CD4-positive, alpha-beta T cell treated with Interleukin-12 subunit alpha and Interleukin-12 subunit beta, for 1 hour (primary cell): ENCODE data around the gene LEMD2.

Experiments used
- DNase-seq: peaks from one replicate; pipeline ENCODE4 v3.0.0-alpha.2; 2020

Gene LEMD2

GRCh38 chr6:33732817-33733708 is 55.9 kb downstream of the LEMD2 start:
- DNase-seq: no peak

GRCh38 chr6:33732385-33732784 is 56.5 kb downstream of the LEMD2 start:
- no peak for DNase-seq

DNA sequence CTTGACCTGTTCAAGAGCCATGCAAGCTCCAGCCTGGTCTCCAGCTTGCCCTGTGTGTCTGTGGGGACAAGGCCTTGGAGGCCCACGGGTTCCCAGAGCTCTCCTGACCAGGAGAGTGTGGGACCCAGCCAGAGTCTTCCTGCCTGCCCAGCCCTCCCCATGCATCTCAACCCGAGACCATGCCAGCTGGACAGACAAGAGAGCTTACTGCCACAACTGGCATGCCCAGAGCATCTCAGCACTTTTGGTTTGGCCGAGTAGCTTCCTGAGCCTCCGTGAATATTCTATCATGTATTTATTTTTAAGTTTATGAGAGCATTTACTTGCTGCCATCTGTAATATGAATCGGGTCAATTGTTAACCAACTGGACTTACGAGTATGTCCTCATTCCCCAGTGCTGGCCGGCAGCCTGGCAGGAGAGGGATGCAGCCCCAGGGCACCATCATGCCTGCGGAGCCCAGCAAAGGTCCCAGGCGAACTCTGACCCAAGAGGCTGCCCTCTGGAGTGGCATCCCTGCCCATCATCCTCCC is 57.1 kb downstream of the LEMD2 start:
- DNase-seq: no peak

DNA sequence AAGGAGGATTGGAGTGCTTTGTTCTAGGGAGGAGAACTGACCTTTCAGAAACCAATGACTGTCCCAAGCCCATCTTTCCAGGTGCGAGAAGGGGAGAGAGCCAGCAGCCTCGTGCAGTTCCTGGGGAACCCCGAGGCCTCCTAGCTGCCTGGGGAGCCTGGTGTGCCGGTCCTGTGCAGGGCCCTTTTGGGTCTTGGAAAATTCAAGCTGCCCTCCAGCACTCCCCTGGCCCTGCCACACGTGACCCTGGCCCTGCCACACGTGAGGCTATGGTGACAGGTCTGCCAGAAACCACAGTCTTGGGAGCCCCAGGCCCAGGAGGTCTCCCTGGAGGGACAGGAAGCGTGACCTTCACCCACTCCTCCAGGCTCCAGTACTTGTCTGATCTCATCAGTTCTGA is 57.9 kb downstream of the LEMD2 start:
- DNase-seq: no peak

DNA sequence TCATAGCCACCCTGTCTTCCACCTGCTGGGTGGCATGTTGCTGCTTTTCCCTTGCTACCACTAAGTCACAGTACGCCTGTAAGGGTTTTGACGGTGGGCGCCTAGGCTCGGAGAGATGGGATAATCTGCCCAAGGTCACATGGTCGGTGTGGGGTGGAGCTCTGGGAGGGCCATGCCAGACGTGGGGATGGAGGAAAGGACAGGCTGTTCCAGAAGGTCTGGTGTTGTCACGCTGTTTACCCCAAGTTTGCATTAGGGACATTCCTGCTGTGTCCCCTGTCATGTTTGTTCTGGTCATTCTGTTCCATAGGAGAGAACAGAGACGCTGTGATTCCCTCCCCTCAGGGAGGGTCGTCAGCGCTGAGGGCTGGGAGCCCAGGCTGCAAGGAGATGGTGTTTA is 58.3 kb downstream of the LEMD2 start:
- DNase-seq: no peak

GRCh38 chr6:33729059-33729458 is 59.9 kb downstream of the LEMD2 start:
- DNase-seq: no peak

- DNase-seq: no peak
These were observed 60.5 kb downstream of the LEMD2 start for GRCh38 chr6:33728438-33728837.

- no peak for DNase-seq
These were observed 61.0 kb downstream of the LEMD2 start for GRCh38 chr6:33727932-33728331.

- DNase-seq: no peak
These were observed 61.8 kb downstream of the LEMD2 start for GRCh38 chr6:33727126-33727525.

- no peak for DNase-seq
These were observed 62.2 kb downstream of the LEMD2 start for GRCh38 chr6:33726696-33727095.

DNA sequence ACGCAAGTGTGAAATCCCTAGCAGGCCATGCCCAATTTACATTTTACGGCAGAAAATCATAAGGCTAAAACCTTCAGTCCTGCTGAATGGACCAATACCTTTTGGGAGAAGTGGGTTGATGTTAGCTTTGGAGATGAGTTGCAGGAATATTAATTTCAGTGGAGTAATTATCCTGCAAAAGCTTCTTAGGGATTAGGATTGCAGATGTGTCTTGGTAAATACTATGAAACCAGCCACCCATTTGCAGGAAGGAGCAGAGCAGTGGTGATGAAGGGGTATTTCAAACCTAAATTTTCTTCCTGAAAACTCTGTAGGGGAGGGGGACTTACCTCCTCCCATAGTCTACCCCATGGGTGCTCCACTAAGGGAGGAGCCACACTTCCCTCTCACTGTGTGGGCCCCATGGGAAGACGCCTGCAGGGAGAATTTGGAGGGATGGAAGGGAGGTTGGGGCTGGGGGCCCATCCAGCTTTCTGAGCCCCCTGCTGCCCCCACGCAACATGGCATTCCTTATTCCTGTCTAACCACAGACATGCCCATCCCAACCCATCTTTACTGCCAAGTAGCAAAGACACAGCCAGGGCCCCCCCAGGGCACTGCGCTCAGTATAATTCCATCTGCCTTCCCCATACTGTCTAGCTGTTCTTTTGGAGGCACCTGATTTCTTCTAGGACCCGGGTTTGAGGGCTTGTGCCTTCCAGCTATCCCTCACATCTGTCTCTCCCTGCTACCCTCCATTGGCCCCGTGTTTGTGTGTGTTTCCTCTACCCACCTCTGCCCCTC is 62.8 kb downstream of the LEMD2 start:
- DNase-seq: no peak

DNA sequence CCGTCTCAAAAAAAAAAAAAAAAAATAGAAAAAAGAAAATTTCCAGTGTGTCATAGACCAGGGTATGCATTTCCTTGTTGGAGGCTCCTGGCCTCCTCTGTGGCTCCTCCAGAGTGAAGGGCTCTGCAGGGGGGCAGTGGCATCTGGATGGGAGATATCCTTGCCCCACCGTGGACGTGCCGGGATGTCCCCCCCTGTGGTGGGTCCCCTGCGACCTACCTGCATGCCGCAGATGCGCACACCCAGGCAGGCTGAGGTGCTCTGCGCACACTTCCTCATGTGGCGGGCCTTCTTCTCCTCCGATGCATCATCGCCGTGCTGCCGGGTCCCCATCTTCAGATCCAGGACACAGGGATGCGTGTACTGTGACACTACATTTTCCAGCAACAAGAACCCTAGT is 63.7 kb downstream of the LEMD2 start:
- no peak for DNase-seq

- DNase-seq: no peak
These were observed 64.6 kb downstream of the LEMD2 start for GRCh38 chr6:33724102-33725023.

DNA sequence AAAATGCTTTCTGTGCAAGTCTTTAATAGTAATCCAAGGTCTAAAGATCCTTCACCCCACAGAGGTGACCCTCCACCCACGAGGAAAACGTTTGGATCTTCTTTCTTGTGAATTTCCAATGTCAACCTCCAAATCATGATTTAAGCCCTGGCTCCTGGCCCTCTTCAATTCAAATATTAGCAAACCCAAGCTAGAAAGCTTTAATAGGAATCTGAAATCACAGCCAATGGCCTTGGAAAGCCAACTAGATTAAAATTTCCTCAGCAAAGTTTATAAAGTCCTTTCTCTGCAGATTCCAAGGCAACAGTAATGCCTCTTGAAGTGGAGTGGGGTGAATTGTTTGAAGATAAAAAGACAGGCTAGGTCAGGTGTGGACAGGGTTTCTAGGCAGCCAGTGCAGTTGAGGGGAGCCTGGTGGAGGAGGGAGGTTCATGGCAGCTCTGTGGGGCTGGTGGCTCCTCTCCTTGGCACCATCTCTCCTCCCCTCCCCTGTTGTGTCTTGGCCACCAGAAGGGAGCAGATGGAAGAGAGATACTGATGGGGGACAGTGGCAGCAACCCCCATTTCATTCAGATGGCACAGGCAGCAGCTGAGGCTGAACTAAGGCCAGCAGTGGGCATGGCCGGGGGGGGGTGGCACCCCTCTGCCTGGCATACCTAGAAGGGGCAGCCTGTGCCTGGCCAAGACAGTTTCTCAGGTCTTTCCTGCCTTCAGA is 65.4 kb downstream of the LEMD2 start:
- no peak for DNase-seq

DNA sequence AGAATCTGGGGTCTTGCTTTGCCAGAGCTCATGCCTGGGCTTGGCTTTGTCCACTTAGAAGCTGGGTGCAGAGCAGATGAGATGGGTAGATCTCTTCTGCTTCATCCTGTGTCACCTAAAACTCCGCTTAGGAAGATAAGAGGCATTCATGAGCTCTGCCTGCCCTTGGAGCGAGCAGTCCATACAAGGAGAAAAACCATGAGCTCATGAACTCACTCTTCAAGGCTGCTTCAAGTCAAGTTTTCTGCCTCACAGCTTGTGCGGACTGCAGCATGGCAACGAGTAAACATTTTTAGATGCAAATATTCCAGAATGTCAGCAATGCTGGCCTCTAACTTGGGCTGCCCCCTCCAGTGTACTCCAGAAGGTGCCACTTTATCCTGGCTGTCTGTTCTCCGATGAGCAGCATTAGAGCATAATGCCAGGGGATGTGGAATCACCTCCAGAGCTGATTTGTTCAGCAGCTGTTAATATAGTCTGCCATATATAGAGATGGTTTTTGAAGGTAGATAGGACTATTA is 66.8 kb downstream of the LEMD2 start:
- no peak for DNase-seq

DNA sequence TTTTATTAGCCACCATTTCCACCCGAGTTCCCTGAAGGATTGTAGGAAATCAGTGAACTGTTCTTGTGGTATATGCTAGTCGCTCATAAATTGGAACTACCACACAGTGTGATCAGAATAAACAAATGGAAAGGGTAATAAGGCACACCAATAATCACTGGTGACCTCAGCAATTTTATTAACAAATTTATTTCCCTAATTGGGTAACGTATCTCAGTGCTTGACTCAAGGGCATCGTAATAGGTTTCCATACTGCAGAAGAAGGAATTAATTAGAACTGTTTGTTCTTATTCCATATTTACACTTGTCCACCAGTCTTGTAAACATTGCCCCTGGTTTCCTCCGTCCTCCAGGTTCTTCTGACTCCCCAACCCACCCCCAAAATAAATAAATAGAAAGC is 67.4 kb downstream of the LEMD2 start:
- no peak for DNase-seq
